KOPT-K1 (cell line): Measurements from ENCODE around the gene C1QTNF8.
"Not testable (repeated sequence)": the region's sequence is repeated elsewhere in the genome, so short reads cannot be mapped to it uniquely, and the experiment has no call there.

ENCODE experiments used
- H3K27ac ChIP-seq: fragments of 200-600 bp; sonication (generic); 2 replicates; pipeline ENCODE4 v1.5.1; 2016; ENCODE audit warnings: antibody characterized with exemption, mild to moderate bottlenecking, low read depth, low read length; ENCODE audit not compliant: poor library complexity, severe bottlenecking
- H3K36me3 ChIP-seq: fragments of 200-600 bp; sonication (generic); 2 replicates; pipeline ENCODE4 v1.5.1; 2017; ENCODE audit warnings: antibody characterized with exemption, mild to moderate bottlenecking, low read length, moderate library complexity; ENCODE audit not compliant: insufficient read depth
- H3K9me3 ChIP-seq: fragments of 200-600 bp; sonication (generic); 2 replicates; pipeline ENCODE4 v1.5.1; 2017; ENCODE audit warnings: antibody characterized with exemption, low read length, mild to moderate bottlenecking; ENCODE audit not compliant: insufficient read depth, poor library complexity, severe bottlenecking

C1QTNF8 gene

DNA sequence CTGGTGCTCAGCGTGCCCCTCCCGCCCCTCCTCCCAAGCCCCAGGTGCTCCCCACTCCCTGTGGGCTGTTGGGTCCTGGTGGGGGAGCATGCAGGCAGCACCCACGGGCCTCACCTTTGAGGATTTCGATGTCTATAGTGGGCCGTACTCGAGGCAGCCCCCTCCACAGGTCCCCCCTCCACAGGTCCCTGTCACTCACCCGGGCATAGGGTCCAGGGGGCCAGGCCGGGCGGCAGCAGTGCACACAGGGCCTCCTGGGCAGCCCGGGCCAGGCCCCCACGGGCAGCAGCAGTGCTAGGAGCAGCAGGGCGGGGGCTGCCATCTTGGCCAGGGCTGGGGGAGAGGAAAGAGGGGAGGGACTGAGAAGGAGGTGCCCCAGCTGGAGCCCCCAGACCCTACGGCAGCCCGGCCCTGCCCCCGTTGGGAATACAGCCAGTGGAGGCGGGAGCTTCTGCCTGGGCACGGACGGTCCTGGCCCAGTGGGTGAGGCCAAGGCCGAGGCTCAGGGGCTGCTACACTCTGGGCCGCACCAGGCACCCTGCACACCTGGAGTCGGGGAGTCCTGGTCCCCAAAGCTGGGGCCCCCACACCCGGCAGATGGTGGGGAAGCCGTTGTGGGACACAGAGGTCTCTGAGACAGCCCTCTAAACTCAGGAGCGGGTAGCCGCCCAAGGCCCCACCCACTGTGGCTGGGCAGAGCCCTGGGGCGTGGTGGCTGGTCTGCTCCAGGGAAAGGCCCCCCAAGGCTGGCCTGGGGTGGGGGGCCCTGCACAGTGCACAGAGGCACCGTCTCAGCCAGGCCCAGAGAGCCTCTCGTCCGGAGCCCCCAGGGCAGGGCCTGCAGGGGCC lies 1.2 kb downstream of the C1QTNF8 start:
- Histone ChIP-seq H3K9me3 (no peaks in the 10 kb centered on the region), H3K36me3 (no peaks in the 10 kb centered on the region), H3K27ac (no peak overlapping the region)

GRCh38 chr16:1094124-1094479 lies 1.9 kb downstream of the C1QTNF8 start:
- H3K27ac ChIP-seq: no peak overlapping the region
- no peaks in the 10 kb centered on the region for H3K36me3 ChIP-seq
- no peaks in the 10 kb centered on the region for H3K9me3 ChIP-seq

DNA sequence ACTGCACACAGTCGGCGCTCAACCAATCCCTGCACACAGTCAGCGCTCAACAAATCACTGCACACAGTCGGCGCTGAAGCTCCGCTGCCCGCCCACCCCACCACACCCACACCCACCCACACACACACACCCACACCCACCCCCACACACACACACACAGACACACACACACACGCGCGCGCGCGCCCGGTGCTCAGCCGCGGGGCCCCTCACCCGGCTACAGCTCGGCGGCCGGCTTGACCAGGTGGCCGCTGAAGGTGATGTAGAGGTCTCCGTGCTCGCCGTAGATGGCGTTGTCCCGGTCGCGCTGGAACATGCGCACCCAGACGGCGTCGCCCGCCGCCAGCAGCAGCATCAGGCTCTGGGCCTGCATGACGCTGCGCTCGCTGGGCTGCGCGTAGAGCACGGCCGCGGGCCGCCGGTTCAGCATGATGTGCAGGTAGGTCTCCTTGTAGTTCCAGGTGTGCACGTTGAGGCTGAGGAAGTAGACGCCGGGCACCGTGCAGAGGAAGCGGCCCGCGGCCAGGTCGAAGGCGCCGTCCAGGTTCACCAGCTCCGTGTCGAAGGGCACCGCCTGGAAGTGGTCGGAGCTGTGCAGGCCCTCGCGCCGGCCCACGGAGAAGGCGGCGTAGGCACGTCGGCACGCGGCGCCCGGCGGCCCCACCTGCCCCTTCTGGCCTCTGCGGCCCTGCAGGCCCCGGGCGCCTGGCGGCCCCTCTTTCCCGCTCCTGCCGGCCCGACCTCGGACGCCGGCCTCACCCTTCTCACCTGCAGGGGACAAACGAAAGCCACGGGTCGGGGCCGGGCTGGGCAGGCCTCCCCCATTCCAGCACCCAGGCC lies 2.5 kb downstream of the C1QTNF8 start:
- H3K9me3 ChIP-seq: no peaks in the 10 kb centered on the region
- no peak overlapping the region for H3K27ac ChIP-seq
- no peaks in the 10 kb centered on the region for H3K36me3 ChIP-seq

- H3K9me3 ChIP-seq, H3K27ac ChIP-seq, H3K36me3 ChIP-seq: not testable (repeated sequence)
Measured at GRCh38 chr16:1092685-1093283, 3.3 kb downstream of the C1QTNF8 start.

DNA sequence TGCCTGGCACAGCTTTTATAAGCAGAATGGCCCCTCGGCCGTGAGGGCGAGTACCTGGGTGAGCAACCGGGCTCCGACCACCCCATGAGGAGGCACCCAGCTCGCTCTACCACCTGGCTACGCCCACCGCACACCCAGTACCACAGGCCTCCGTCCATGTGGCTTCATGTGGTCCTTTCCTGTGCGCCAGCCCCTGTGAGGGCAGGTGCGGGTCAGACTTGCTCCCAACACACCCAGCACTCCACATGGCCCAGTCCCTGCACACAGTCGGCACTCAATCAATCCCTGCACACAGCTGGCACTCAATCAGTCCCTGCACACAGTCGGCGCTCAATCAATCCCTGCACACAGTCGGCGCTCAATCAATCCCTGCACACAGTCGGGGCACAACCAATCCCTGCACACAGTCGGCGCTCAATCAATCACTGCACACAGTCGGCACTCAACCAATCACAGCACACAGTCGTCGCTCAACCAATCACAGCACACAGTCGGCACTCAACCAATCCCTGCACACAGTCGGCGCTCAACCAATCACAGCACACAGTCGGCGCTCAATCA lies 4.0 kb downstream of the C1QTNF8 start:
- Histone ChIP-seq H3K36me3 (no peaks in the 10 kb centered on the region), H3K9me3 (no peaks in the 10 kb centered on the region), H3K27ac (no peak overlapping the region)

GRCh38 chr16:1090620-1091587 lies 5.1 kb downstream of the C1QTNF8 start:
- no peak overlapping the region for H3K27ac ChIP-seq
- peaks cover 4% of the 10 kb centered on the region for H3K9me3 ChIP-seq
- no peaks in the 10 kb centered on the region for H3K36me3 ChIP-seq

DNA sequence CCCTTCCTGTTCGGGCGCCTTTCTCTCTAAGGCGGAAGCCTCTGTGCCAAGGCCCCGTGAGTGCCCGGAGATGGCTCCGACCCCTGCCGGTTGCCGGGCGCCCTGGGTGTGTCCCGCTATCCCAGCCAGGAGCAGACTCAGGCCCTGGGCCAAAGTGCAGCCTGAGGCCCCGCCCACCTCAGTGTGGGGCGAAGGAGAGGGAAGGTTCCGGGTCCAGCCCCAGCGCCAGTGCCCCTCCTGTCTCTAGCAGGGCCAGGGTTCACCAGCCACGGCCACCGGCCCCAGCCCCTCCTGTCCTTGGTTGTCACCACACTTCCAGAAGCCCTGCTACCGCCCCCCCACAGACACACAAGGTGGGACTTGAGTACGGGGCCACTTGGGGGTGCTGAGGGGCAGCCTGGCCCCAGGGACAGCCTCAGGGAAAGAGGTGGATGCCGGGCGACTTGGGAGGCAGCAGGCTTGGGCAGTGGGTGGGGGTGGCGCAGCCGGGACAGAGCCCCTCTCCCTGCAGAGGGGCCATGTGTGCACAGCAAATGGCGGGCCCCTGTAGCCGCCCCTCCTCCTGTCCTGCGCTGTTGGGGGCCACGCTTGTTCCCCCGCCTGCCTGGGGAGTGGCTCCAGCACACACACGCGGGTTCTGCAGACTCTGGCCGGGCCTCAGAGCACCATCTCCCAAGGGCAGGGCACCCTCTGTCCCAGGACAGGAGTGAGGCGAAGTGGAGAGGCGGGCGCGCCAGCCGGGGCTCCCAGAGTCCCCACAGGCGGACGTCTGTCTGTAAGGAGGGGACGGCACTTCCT lies 6.0 kb downstream of the C1QTNF8 start:
- Histone ChIP-seq H3K27ac (no peak overlapping the region), H3K9me3 (peaks cover 13% of the 10 kb centered on the region), H3K36me3 (no peaks in the 10 kb centered on the region)

GRCh38 chr16:1089439-1089821 lies 6.6 kb downstream of the C1QTNF8 start:
- H3K36me3 ChIP-seq: no peaks in the 10 kb centered on the region
- H3K9me3 ChIP-seq: peaks cover 18% of the 10 kb centered on the region
- no peak overlapping the region for H3K27ac ChIP-seq

GRCh38 chr16:1088295-1089170 lies 7.5 kb downstream of the C1QTNF8 start:
- no peaks in the 10 kb centered on the region for H3K36me3 ChIP-seq
- H3K9me3 ChIP-seq: peaks cover 26% of the 10 kb centered on the region
- H3K27ac ChIP-seq: no peak overlapping the region

GRCh38 chr16:1086443-1086842 lies 9.6 kb downstream of the C1QTNF8 start:
- H3K9me3 ChIP-seq: peaks cover 26% of the 10 kb centered on the region
- H3K27ac ChIP-seq, H3K36me3 ChIP-seq: not testable (repeated sequence)

GRCh38 chr16:1084971-1085370 lies 11.1 kb downstream of the C1QTNF8 start:
- peaks cover 26% of the 10 kb centered on the region for H3K9me3 ChIP-seq
- H3K36me3 ChIP-seq: no peaks in the 10 kb centered on the region
- H3K27ac ChIP-seq: no peak overlapping the region

DNA sequence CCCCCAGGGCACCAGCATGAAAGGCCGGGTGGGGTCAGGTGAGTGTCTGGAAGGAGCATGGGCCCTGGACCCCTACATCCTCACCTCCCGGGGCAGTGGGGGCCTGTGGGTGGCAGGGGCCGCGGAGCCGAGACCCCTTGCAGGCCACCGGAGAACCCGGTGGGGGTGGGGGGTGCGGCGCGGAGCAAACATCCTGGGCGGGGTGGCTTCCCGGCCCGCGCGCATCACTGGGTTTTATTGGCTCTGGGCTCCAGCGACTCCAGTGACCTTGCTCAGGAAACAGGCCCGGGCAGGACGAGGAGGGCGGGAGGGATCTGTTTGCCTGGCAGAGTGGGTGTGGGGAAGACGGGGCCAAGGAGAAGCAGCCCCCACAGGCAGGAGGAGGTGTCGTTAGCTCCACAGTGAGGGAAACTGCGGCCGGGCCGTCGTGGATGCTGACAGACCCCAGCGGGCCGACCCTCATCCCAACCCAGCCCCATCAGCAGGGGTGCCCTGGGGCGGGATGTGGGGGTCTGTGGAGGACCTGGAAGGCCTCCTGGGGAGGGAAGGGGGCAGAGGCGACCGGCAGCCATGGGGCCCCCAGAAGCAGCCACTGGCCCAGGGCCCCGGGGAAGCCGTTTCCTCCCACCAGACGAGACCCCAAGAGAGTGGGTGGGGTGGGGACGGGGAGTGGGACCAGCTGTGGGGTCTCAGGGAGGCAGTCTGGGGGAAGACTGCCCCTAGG lies 12.9 kb downstream of the C1QTNF8 start:
- H3K27ac ChIP-seq: no peak overlapping the region
- H3K9me3 ChIP-seq: peaks cover 26% of the 10 kb centered on the region
- H3K36me3 ChIP-seq: no peaks in the 10 kb centered on the region
